WTC11 (cell line): ENCODE measurements around the gene MYOM1.

Experiments used
- NFYB ChIP-seq: sonication (generic); formaldehyde crosslinking; conservative IDR thresholded peaks from 2 replicates; pipeline ENCODE4 v1.8.0; 2022; ENCODE audit warnings: low read depth, missing genetic modification reagents
- NR1H2 ChIP-seq: sonication (generic); formaldehyde crosslinking; IDR thresholded peaks from 2 replicates; pipeline ENCODE4 v1.9.0; 2021; ENCODE audit warnings: mild to moderate bottlenecking, moderate library complexity, missing genetic modification reagents
- SP1 ChIP-seq: sonication (generic); formaldehyde crosslinking; conservative IDR thresholded peaks from 2 replicates; pipeline ENCODE4 v1.8.1; 2022; ENCODE audit warnings: missing genetic modification reagents
- ZNF138 ChIP-seq: sonication (generic); formaldehyde crosslinking; conservative IDR thresholded peaks from 2 replicates; pipeline ENCODE4 v1.8.1; 2022; ENCODE audit warnings: mild to moderate bottlenecking, moderate library complexity, missing genetic modification reagents
- ZNF423 ChIP-seq: fragments of 250-450 bp; sonication (Bioruptor Pico); IDR thresholded peaks from 2 replicates; pipeline ENCODE4 v2.1.2; 2022; ENCODE audit warnings: mild to moderate bottlenecking, moderate library complexity
- TF ChIP-seq, protein P1 (sequence below): fragments of 200-600 bp; IDR thresholded peaks from 2 replicates; pipeline ENCODE4 v1.8.0; 2022; ENCODE audit warnings: antibody characterized with exemption
- TF ChIP-seq, protein P2 (sequence below): sonication (generic); formaldehyde crosslinking; IDR thresholded peaks from 2 replicates; pipeline ENCODE4 v1.8.1; 2022; ENCODE audit warnings: mild to moderate bottlenecking, moderate library complexity, missing genetic modification reagents
- TF ChIP-seq, protein P3 (sequence below): sonication (generic); formaldehyde crosslinking; IDR thresholded peaks from 2 replicates; pipeline ENCODE4 v1.8.0; 2022; ENCODE audit warnings: mild to moderate bottlenecking, missing genetic modification reagents

DNA sequence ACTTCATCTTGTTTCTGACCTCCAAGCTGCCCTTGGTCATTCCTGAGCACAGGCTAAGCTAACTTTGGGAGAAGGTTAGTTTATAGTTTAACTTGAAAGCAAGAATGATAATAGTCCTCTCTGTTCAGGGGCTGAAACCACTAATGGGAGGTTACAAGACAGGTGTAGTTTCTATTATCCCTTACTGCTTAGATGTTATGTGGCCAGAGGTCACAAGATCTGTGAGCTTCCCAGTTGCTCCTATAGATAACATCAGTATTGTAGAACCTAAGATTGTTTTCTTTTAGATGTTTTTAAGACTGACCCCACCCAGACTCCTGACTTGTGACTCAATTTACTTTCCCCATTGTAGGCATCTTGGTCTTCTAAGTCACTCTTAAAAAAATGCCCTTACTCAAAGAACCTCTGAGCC is 112.0 kb downstream of the MYOM1 start:
- no peak for TF ChIP-seq SP1
- TF ChIP-seq, protein P1, sequence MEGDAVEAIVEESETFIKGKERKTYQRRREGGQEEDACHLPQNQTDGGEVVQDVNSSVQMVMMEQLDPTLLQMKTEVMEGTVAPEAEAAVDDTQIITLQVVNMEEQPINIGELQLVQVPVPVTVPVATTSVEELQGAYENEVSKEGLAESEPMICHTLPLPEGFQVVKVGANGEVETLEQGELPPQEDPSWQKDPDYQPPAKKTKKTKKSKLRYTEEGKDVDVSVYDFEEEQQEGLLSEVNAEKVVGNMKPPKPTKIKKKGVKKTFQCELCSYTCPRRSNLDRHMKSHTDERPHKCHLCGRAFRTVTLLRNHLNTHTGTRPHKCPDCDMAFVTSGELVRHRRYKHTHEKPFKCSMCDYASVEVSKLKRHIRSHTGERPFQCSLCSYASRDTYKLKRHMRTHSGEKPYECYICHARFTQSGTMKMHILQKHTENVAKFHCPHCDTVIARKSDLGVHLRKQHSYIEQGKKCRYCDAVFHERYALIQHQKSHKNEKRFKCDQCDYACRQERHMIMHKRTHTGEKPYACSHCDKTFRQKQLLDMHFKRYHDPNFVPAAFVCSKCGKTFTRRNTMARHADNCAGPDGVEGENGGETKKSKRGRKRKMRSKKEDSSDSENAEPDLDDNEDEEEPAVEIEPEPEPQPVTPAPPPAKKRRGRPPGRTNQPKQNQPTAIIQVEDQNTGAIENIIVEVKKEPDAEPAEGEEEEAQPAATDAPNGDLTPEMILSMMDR, result no peak
- TF ChIP-seq NFYB (CRISPR knock-in tag), result no peak
- no peak for TF ChIP-seq ZNF423 (CRISPR knock-in tag)
- no peak for TF ChIP-seq ZNF138 (CRISPR knock-in tag)
- TF ChIP-seq, protein P2, sequence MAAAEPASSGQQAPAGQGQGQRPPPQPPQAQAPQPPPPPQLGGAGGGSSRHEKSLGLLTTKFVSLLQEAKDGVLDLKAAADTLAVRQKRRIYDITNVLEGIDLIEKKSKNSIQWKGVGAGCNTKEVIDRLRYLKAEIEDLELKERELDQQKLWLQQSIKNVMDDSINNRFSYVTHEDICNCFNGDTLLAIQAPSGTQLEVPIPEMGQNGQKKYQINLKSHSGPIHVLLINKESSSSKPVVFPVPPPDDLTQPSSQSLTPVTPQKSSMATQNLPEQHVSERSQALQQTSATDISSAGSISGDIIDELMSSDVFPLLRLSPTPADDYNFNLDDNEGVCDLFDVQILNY, result no peak
- TF ChIP-seq, protein P3, sequence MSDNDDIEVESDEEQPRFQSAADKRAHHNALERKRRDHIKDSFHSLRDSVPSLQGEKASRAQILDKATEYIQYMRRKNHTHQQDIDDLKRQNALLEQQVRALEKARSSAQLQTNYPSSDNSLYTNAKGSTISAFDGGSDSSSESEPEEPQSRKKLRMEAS, result no peak
- no peak for TF ChIP-seq NR1H2 (CRISPR knock-in tag)
